ENCODE data around the gene LIN7C. TPM values are rescaled to one million over a fixed set of nuclear protein-coding genes. Genes with fewer than 3 reads are reported as not detected.
"Not testable (repeated sequence)": the region's sequence is repeated elsewhere in the genome, so short reads cannot be mapped to it uniquely, and the experiment has no call there.

LIN7C gene
- total RNA-seq, 1 donor: 75.3 TPM

- no peak for DNase-seq (ENCODE audit: low read depth)
- TF ChIP-seq, protein P1, sequence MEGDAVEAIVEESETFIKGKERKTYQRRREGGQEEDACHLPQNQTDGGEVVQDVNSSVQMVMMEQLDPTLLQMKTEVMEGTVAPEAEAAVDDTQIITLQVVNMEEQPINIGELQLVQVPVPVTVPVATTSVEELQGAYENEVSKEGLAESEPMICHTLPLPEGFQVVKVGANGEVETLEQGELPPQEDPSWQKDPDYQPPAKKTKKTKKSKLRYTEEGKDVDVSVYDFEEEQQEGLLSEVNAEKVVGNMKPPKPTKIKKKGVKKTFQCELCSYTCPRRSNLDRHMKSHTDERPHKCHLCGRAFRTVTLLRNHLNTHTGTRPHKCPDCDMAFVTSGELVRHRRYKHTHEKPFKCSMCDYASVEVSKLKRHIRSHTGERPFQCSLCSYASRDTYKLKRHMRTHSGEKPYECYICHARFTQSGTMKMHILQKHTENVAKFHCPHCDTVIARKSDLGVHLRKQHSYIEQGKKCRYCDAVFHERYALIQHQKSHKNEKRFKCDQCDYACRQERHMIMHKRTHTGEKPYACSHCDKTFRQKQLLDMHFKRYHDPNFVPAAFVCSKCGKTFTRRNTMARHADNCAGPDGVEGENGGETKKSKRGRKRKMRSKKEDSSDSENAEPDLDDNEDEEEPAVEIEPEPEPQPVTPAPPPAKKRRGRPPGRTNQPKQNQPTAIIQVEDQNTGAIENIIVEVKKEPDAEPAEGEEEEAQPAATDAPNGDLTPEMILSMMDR (IDR thresholded peaks at IDR 0.05; ENCODE audit: insufficient read depth, low read length): no peak
- H3K4me3 ChIP-seq (ENCODE audit: low read depth, low read length): no peak overlapping the region
These were observed 19.4 kb upstream of the LIN7C start for GRCh38 chr11:27525824-27526516.

DNA sequence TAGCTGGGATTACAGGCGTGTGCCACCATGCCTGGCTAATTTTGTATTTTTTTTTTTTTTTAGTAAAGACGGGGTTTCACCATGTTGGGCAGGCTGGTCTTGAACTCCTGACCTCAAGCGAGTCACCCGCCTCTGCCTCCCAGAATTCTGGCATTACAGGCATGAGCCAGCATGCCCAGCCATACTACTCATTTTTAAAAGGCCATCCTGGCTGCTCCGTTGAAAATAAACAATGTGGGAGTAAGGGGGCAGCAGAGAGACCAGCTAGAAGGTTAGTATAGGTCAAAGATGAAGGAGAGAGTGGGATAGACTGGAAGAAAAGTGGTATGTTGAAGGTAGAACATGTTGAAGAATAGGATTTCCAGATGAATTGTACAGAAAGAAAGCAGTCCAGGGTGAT is 17.6 kb upstream of the LIN7C start:
- TF ChIP-seq, protein P1 (IDR thresholded peaks at IDR 0.05; ENCODE audit: insufficient read depth, low read length): peak; percentile 33

GRCh38 chr11:27520226-27520625 is 13.7 kb upstream of the LIN7C start:
- DNase-seq (ENCODE audit: low read depth): no peak
- TF ChIP-seq, protein P1 (IDR thresholded peaks at IDR 0.05; ENCODE audit: insufficient read depth, low read length): no peak
- H3K4me3 ChIP-seq (ENCODE audit: low read depth, low read length): no peak overlapping the region

More for the DNA sequence above, 17.6 kb upstream of the LIN7C start:
- no peak overlapping the region for H3K4me3 ChIP-seq (ENCODE audit: low read depth, low read length)
- peak; percentile 30 for DNase-seq (ENCODE audit: low read depth)

- DNase-seq (ENCODE audit: low read depth): no peak
- TF ChIP-seq, protein P1 (IDR thresholded peaks at IDR 0.05; ENCODE audit: insufficient read depth, low read length): no peak
- no peak overlapping the region for H3K4me3 ChIP-seq (ENCODE audit: low read depth, low read length)
These were observed 11.9 kb upstream of the LIN7C start for GRCh38 chr11:27518518-27518917.

- DNase-seq (ENCODE audit: low read depth); H3K4me3 ChIP-seq (ENCODE audit: low read depth, low read length): not testable (repeated sequence)
These were observed 10.9 kb upstream of the LIN7C start for GRCh38 chr11:27517490-27517889.

DNA sequence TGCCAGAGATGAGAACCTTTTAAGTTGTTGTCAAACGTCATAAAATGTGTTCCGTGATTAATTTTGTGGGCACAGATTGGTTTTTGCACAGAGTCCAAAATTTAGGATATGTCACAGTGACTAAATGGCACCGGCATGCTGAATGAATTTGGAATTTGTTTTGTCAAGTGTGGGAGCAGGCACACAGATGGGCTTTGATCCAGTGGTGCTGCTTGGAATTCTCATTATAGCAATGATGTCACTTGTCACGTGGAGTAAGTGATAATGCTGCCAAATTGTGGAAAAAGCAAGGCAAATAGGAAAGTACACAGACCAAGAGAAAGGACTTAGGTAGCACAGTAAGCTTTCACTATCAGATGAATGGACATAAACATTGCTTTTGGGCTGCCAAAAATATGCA is 8.0 kb upstream of the LIN7C start:
- TF ChIP-seq, protein P1 (IDR thresholded peaks at IDR 0.05; ENCODE audit: insufficient read depth, low read length): no peak
- DNase-seq (ENCODE audit: low read depth): peak; percentile 23
- no peak overlapping the region for H3K4me3 ChIP-seq (ENCODE audit: low read depth, low read length)

- no peak overlapping the region for H3K4me3 ChIP-seq (ENCODE audit: low read depth, low read length)
- DNase-seq (ENCODE audit: low read depth): no peak
- TF ChIP-seq, protein P1 (IDR thresholded peaks at IDR 0.05; ENCODE audit: insufficient read depth, low read length): no peak
These were observed 7.5 kb upstream of the LIN7C start for GRCh38 chr11:27514076-27514475.
